ENCODE measurements around the gene ATXN7L3B.

The ATXN7L3B gene, protein sequence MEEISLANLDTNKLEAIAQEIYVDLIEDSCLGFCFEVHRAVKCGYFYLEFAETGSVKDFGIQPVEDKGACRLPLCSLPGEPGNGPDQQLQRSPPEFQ
- total RNA-seq, result 128 to 234 reads per million in 2 donors

DNA sequence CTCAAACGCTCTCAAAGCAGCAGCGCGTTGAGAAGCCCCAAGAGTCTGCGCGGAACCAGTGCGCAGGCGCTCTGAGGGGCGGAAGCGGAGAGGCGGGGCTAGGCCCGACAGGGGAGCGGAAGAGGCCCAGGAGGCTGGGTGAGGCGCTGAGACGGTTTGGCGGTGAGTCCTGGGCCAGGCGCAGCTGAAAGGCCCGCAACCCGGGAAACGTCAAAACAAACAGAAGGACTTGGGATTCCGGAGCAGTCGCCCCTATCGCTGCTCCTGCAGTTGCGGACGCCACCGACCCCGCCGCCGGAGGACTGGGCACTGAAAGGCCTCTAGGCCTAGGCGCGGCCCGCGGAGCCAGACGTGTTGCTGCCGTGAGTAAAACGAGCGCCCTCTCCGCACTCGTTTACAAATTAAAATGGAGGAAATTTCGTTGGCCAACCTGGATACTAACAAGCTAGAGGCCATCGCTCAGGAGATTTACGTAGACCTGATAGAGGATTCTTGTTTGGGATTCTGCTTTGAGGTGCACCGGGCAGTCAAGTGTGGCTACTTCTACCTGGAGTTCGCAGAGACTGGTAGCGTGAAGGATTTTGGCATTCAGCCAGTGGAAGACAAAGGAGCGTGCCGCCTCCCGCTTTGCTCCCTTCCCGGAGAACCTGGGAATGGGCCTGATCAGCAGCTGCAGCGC lies at the start of gene ATXN7L3B:
Gene ATXN7L3B, plus strand, starts transcription at position 129 of the 679 bp plus-strand sequence. Its CDS starts 278 bp downstream, at position 407.
- peak; percentile 92 to 96 (median 93) for DNase-seq

DNA sequence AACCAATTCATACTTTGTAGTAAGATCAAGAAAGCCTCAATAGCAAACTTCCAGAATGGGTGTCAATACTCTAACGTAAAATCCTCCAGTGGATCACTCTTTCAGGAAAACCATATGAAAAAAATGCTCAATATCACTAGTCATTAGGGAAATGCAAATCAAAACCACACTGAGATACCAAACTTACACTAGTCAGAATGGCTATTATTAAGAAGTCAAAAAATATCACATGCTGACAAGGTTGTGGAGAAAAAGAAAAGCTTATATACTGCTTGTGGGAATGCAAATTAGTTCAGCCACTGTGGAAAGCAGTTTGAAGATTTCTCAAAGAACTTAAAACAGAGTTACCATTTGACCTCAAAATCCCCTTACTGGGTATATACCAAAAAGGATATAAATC lies 49.5 kb upstream of the ATXN7L3B start:
- no peak for DNase-seq

DNA sequence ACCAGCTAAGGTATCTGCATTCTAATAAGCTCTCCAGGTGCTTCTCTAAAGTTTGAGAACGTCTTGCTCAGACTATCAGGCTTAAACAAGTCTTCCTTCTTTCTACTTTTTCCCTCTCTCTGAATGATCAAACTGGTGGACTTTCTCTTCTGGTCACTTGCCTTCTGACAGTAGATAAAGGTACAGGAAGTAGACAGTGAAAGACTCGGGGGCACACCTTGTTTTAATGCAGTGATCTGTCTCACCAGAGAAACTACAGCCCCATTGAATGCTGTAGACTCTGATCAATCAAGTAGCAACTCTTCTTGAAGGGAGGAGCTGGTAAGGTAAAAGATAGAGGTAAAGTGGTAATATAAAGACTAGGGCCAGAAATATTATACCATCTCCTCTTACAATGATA lies 48.1 kb upstream of the ATXN7L3B start:
- DNase-seq, result no peak

GRCh38 chr12:74490390-74491064 lies 47.1 kb upstream of the ATXN7L3B start:
- peak in 1 of 5 experiments; percentile 49 for DNase-seq

DNA sequence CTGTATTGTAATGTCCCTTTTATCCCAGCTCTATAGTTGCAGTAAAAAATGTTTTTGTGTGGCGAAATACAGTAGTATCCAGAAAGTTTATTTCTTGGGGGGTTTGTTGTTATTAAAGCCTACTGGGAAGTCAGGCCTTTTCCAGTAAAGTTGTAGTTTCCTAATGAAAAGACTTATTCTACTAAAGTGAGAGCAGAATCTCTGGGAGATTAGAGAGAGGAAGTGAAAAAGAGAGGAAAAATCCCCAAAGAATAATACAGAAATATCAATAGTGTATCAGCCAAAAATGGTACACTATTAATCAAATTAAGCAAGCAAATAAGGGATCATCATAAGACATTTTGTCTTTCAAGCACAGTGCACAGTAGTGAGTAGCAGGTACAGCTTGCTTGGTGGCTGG lies 46.3 kb upstream of the ATXN7L3B start:
- no peak for DNase-seq

DNA sequence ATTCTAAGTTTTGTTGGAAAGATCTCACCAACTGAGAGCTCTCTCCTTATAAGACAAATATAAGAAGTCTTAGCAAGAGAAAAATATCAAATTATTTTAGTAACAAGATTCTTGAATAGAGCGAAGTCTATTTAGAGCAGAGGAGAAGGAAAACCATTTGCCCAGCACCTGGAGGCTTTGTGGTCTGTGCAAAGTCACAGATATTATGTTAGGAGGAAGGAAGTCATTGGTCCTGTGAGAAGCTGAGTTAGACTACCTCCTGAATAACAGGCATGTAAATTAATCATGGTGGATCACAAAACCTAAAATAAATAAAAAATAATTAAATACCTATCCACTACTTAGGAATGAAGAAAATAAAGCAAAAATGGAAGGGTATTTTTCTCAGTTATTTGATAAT lies 38.4 kb upstream of the ATXN7L3B start:
- DNase-seq, result no peak

GRCh38 chr12:74508873-74509657 lies 28.6 kb upstream of the ATXN7L3B start:
- DNase-seq, result peak in 1 of 5 experiments; percentile 2

DNA sequence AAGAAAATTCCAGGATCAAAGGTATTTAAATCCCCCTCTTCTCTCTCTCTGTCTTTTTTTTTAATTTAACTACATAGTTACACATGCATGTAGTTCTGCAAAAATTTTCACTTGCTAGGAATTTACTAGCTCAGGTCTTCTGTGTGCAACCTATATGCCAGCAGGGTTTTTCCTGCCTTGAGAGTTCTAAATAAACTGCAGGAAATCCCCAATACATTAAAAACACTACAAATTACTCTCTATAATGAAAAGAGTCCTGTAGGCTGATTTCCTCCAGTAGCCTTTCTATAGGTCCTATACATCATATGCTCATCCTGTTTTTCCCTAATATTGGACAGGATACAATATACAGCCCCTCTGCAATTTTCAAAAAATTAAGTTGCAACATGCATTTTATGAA lies 27.7 kb upstream of the ATXN7L3B start:
- no peak for DNase-seq

DNA sequence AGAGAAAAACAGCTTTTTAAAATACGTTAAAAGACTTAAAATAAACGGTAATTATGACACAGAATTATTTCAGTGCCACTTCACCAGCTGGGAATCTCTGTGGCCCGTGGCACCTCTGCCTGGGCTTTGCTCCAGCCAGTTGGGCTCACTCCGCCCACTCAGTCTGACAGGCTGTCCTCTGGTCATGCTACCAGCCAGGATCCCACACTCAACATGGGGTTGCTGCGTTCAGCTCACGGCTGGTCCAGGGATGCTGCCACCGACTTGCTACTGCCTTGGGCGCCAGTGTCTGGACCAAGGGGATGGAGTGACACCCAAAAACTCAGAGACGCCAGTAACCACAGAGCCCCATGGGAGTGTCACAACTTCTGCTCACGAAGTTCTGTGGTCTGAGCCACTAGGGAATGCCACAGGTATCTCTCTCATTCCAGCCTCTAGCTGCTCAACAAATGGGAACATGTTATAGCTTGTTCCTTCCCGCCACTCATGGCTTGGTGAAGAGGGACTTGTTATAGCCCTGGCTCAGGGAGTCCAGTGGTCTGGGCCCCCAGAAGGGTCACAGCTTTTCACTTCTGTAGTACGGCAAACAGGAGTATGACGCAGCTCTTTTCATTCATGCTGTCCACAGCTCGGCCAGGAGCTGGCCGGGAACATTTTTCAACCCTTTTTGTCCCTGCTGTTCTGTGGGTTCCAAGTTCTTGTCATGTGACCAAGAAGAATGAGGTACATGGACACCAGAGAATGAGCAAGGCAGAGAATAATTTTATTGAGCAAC lies 23.4 kb upstream of the ATXN7L3B start:
- DNase-seq, result no peak

DNA sequence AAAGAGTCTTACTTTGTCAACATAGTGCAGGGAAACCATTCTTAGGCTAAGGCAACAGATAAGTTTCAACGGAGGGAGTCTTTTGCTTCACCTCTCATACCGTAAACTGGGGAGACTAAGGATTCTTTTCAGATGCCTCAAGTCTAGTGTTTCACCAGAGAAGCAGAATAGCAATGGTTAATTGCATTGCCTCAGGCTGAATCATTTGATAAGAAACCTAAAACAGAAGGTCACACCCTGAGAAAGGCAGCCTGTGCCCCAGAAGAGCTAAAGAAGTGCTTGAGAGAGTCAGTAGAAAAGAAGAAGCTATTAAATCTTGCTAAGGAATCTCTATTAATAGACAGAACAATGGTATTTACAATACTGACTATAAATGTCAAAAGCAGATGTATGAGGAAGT lies 21.8 kb upstream of the ATXN7L3B start:
- no peak for DNase-seq

DNA sequence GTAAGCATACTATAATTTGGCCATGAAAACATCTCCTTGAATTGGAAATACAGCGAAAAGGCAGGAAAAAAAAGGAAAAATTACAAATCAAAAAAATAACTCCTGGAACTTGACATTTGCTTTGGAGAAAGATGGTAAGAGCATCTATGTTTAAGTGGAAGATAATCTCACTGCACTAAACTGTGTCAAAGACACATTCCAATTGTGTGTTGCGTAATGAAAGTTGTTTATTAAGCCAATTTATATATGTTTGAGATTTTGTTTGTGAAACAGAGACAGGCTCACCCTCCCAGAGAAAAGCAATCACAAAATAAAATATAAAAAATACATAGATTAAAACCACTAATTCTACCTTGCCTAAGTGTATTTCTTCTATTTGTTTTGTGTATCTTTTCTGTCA lies 11.1 kb upstream of the ATXN7L3B start:
- DNase-seq, result no peak

DNA sequence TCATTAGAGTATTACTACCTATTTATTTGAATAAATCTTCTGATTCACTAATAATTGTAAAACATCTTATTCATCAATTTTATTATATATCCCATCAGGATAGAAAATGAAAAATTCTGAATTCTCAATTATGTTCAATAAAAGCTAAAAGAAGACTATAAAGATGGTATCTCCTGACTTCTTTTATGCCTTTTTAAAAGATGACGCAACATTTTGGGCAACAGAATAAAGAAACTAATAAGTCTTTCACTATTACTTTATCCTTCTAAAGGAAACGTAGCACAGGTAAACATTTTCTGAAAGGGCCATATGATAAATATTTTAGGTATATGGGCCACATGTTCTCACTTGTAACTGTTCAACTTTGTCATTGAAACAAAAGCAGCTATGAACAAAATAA lies 10.1 kb upstream of the ATXN7L3B start:
- no peak for DNase-seq

DNA sequence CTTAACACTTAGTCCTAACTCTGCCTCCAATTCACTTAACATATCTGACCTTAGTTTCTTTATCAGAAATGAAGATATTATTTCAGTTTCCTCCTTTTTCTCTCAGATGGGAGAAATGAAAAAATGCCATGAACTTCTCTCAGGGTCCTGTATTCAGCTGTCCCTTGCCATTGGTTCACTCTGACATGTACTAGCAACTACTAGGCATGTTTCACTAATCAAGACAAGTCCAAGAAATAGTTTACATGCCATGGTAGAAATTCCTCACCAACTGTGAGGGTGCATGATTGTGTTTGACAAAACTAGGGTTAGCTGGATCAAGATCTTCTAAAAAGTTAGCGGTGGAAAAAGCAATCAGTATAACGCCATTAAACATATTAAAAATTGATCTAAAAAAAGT lies 7.0 kb upstream of the ATXN7L3B start:
- no peak for DNase-seq

DNA sequence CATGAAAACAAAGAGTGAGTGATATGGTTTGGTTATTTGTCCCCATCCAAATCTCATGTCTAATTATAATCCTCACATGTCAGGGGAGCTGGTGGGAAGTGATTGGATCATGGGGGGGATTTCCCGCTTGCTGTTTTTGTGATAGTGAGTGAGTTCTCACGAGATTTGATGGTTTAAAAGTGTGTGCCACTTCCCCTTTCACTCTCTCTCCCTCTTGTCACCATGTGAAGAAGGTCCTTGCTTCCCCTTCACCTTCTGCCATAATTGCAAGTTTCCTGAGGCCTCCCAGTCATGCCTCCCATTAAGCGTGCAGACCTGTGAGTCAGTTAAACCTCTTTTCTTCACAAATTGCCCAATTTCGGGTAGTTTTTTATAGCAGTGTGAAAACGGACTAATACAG lies 2.1 kb upstream of the ATXN7L3B start:
- peak in 1 of 5 experiments; percentile 41 for DNase-seq

GRCh38 chr12:74537126-74537706 lies 419 bp upstream of the ATXN7L3B start:
- peak in 1 of 5 experiments; percentile 76 for DNase-seq

- peak in 4 of 5 experiments; percentile 13 to 74 (median 32) for DNase-seq
These were observed 1.0 kb downstream of the ATXN7L3B start for GRCh38 chr12:74538491-74539258.

DNA sequence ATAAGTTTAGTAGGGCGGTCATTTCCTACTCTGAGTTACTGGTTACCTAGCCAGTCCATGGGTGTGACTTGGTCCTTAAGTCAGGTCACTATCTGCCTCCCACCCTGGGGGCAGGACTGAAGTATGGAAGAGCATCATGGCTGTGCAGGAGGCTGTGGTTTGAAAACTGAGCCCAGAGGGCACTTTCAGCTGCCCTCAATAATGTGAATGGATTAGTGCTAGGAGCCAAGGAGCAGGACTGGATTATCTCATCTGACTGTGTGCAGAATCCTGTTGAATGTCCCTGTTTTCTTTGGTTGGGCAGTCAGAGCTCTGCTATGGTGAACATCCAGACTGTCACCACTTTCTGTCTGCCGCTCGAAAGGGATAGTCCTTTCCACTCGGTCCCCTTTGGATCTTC lies 1.6 kb downstream of the ATXN7L3B start:
- no peak for DNase-seq

DNA sequence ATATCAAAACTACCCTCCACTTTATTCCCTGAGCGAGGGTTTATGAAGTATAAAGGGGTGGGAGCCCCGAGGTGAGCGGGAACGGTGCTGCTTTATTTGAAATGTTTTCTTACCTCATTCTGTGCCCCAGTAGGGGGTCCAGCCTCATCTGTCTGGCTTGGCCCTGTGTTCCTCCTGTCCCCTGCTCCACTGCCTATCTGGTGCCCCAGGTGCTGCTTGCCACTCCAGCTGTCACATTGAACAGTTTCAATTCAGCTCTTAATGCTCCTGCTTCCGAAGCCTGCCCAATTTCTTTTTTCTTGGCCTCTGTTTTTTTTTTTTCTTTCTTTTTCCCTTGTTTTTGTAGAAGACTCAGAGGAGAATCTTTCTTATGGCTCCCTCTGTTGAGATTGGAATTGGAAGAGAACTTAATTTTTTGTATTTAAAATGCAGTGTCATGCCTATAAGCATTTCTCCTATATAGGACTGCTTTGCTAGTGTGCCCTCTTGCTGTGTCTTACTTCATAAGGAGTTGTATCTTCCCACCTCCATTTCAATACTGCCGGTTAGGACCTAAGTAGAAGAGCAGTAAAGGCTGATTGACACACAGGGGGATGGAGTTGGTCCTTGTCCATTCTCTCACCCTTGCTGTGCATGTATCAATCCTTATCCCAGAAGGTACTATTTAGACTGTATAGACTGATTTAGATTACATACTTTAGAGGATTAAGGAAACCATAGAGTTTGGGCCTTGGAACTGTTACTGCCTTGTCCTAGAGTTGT lies 2.3 kb downstream of the ATXN7L3B start:
- DNase-seq, result no peak

DNA sequence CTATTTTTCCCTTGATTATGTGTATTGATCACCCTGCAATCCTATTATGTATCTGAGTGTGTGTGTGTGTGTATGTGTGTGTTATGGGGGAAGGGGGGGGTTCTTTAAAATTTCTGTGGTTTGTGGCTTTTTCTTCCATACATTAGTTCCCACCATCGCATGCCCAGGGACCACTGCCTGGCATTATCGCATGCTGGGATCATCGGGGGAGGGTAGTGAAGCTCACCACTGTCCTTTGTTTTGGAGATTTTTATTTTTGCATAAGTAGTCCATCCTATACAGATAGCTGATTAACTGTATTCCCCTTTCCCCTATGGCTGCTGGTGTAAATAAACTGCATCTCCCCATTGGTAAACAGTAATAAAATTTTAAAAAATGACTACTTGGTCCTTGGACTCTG lies 3.4 kb downstream of the ATXN7L3B start:
- no peak for DNase-seq

- no peak for DNase-seq
These were observed 9.6 kb downstream of the ATXN7L3B start for GRCh38 chr12:74547249-74547648.

- DNase-seq, result no peak
These were observed 13.7 kb downstream of the ATXN7L3B start for GRCh38 chr12:74551291-74551690.
